Activated T-helper 1 cell treated with anti-CD3 and anti-CD28 coated beads, Interleukin-2, amount 50 U/mL, for 16 hours (primary cell): ENCODE results near the gene TCF12.

Experiments
- DNase-seq, 2 donors: peaks; one replicate each; pipeline ENCODE4 v3.0.0-alpha.2; 2020; ENCODE audit warnings: low read depth in 1 of 2, low spot score in 1 of 2

TCF12 gene

DNA sequence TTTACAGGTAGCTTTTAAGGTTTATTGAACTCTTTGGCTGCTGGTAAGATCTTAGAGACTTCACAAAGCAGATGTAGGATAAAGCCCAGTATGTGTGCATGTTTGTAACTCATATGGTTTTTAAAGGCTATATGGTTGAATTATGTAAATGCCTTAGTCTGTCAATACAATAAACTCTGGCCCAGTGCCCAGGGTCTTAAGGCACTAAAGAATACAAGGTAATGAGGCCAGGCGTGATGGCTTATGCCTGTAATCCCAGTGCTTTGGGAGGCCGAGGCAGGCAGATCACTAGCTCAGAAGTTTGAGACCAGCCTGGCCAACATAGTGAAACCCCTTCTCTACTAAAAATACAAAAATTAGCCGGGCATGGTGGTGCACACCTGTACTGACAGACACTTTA, 287.6 kb downstream of the TCF12 start:
- DNase-seq = no peak

- DNase-seq = no peak
These were observed 295.4 kb downstream of the TCF12 start for GRCh38 chr15:57213862-57214261.

GRCh38 chr15:57215326-57215725, 296.9 kb downstream of the TCF12 start:
- no peak for DNase-seq

GRCh38 chr15:57215881-57216280, 297.4 kb downstream of the TCF12 start:
- DNase-seq = no peak

DNA sequence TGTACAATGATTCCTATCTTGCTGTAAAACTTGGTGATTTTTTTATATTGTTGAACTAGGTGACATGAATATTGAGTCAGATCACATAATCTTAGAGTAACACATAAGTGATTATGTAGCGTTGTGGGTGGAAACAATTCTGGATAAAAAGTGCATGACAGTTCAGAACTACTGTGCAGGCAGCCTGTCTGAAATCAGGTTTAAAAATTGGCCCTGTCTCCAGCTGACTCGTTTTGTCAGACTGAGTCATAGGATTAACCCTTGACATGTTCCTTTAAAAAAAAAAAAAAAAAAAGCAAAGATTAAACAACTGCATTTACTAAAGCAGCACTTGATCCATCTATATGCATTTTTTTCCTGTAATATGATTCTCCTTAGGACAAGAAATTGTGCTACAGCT, 297.8 kb downstream of the TCF12 start:
- no peak for DNase-seq

- no peak for DNase-seq
These were observed 299.5 kb downstream of the TCF12 start for GRCh38 chr15:57217778-57218598.

DNA sequence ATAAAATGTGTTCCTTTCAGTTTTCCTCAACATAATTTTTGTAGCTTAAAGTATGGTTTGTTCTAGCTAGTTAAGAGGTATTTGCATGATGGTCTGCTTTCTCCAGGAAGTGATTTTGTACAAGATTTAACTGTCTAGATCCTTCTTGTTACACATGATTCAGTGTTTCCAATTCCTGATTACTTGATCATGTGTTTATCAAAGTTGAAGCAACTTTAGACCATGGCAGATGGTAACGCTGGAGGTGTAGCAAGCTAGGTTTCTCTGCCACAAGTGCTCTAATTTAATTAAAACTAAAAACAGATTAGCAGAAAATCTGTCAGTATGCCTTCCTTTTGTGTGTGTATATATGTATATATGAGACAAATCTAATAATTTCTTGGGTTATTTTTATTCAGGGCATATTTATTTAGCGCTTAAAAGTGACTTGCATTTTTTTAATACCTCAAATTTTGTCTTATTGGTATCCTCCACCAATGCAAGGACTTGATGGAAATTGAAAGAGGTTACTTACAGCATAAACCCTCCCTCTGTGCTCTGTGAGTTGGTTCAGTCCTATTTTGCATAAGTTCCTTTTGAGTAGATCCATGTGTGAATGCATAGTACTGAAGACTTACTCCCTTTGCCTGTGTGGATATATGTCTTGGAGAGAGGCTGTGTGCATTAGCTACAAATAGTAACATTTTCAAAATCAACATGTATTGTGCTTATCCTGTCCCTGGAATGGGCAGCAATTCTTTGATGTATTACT, 300.6 kb downstream of the TCF12 start:
- DNase-seq = no peak

GRCh38 chr15:57220205-57220604, 301.8 kb downstream of the TCF12 start:
- DNase-seq = no peak

GRCh38 chr15:57221134-57221533, 302.7 kb downstream of the TCF12 start:
- DNase-seq = no peak

DNA sequence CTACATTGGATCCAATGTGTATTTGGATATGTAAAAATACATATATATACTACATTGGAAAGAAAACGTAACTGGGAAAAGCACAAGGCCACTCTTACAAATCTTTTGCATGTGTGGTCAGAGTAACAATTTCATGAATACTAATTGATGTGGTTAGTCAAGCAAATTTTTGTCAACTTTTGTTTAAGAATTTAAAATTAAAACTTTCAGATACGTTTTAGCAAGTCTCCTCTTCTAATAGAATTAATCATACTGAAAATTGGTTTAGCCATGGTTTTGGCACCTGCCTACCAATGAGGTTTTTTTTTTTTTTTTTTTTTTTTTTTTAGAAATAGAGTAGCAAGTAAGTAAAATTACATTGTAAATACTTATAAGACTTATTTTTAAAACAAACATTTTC, 304.9 kb downstream of the TCF12 start:
- no peak for DNase-seq

DNA sequence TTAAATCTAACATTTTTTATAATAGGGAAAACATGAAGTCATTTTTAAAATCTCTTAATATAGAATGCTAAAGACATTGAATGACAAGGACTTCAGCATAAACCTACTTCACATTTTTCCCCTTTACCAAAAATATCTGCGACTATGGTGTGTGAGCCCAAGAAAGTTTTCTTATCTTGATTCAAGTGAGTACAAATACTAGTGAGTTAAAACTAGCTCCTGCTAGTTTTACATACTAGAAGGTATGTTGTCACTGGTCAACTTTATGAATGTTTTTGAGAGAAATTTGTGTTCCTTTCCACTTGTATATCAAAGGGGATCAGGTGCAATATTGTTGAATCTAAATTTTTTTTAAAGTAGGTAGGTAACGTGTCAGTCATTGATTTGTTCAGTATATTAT, 305.4 kb downstream of the TCF12 start:
- no peak for DNase-seq

DNA sequence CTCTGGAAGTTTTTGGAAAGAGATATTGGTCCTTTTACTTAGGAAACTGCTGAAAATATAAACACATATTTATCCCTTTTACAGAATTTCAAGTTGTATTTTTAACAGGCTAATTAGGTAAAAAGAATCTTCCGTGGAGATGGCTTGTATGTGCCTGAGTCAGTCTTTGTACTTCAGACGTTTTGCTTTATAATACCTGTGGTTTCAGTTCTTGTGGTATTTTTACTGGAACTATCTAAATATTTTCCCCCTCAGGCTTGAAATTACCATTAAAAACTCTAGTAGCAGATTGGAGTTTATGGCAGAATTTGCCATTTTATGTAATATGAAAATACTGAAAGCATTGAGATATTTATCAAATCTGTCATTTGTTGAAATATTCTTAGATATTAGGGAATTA, 306.2 kb downstream of the TCF12 start:
- DNase-seq = no peak

GRCh38 chr15:57227166-57227565, 308.7 kb downstream of the TCF12 start:
- DNase-seq = no peak

GRCh38 chr15:57227899-57228298, 309.5 kb downstream of the TCF12 start:
- DNase-seq = no peak

GRCh38 chr15:57228395-57228794, 310.0 kb downstream of the TCF12 start:
- DNase-seq = no peak

DNA sequence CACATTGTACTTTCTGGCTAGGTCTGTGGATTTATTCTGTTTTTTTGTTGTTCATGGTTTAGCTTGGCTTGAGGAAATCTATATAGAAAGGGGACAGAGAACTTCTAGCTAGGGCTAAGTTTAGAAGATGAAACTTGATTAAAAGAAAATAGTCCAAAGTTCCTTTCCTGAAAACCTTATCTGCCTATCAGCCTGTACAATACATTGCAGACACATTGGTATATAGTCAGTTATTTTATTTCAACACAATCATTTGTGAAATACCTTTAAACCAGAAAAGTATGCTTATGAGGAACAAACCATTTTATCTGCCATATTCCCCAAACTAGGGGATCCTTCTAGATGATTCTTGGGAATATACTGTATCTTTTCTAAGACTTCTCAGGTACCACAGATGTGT, 310.6 kb downstream of the TCF12 start:
- DNase-seq = no peak

DNA sequence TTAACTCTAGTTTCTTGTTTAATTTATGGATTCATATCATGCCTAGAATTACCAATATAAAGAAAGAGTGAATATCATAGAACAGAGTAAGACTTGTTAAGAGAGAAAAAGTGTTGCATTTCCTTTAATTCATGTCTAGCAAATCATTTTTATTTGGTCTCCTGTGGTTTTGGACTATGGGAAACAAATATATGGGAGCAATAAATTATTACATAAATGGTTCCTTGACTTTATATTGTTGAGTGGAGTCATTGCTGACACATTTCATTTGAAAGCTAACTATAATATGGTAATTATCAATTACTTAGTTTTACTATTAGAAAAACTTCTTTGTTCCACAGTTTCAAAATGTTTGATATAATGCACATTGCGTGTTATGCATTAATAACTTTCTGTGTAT, 313.1 kb downstream of the TCF12 start:
- no peak for DNase-seq

DNA sequence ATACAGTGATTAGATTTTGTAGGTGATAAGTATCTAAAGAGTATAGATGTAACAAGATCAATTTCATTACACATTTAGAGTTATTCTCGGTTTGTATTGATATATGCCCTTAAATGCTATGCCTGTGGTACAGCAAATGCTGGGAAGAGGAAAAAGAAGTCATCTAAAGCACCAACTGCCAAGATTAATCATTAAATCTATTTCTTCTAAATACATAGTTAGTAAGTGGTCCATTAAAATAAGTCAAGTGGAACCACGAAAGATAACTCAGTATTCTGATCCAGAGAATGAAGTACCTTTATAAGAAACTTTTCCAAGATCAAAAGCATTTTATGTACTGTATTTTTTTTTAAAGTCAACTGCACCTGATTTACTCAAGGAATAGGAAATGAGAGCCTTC, 315.7 kb downstream of the TCF12 start:
- DNase-seq = no peak

DNA sequence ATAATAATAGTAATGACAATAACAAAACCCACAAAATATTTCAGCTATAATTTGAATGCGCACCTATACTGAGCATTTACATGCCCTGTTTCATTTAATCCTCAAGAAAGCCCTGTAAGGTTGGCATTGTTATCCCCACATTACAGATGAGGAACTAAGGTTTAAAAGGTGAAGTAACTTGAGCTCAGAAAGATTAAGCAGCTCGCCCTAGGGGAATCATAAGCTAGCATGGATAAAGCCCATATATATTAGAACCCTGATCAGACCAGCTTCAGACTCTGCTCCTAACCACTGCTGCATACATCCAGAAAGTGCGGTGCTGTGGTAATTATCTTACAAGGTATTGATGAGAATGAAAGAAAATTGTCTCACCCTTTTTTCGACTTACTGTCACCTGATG, 316.7 kb downstream of the TCF12 start:
- no peak for DNase-seq

GRCh38 chr15:57235873-57236272, 317.4 kb downstream of the TCF12 start:
- DNase-seq = no peak

- no peak for DNase-seq
These were observed 318.3 kb downstream of the TCF12 start for GRCh38 chr15:57236561-57237300.

GRCh38 chr15:57237301-57237642, 318.8 kb downstream of the TCF12 start:
- no peak for DNase-seq
